Breast epithelium (tissue), 3 donors: ENCODE data around the gene CSK.

Experiments used
- CTCF ChIP-seq, 3 donors: fragments of 450-650 bp; IDR thresholded peaks; one replicate each; pipeline ENCODE4 v1.5.1; 2016 to 2017; ENCODE audit warnings: antibody characterized with exemption in 3 of 3, mild to moderate bottlenecking in 3 of 3, moderate library complexity in 3 of 3
- POLR2A ChIP-seq: fragments of 450-650 bp; IDR thresholded peaks from one replicate; pipeline ENCODE4 v1.6.1; 2016; ENCODE audit warnings: antibody characterized with exemption, mild to moderate bottlenecking, moderate library complexity
- POLR2AphosphoS5 ChIP-seq, 3 donors: sonication (generic); formaldehyde crosslinking; IDR thresholded peaks; one replicate each; pipeline ENCODE4 v1.6.1; 2017; ENCODE audit warnings: antibody characterized with exemption in 3 of 3

GRCh38 chr15:74767167-74768098 is 14.4 kb upstream of the CSK start:
- no peak for TF ChIP-seq POLR2AphosphoS5 (IDR thresholded peaks at IDR 0.05)
- TF ChIP-seq CTCF (IDR thresholded peaks at IDR 0.05), result no peak
- no peak for TF ChIP-seq POLR2A
